ENCODE measurements around the gene PDXK.

Gene PDXK

DNA sequence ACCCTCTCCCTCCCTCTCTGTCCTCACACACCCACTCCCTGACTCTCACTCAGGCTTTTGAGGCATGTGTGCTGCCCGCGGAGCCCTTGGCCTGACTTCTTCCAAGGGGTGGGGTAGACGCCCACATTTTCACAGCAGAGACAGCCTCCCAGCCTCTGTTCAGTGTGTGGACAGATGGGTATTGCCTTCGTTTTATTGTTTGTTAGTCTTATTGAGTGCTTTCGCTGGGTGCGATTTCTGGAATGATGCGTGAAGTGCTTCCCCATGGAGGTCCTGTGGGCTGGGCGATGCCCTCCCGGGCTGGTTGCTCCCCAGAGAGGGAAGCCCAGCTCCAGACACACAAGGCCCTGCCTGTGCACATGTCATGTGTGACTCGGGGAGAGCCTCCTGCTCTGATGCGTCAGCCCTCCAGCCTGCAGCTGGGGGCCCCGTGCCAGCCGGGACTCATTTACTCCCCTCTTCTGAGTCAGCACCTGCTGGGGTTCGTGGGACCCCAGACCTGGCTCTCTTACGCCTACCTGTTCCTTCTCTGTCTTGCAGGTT lies 14.7 kb downstream of the PDXK start:
- TF ChIP-seq ZFP30 (CRISPR knock-in tag; IDR thresholded peaks at IDR 0.05) (no peak), TSHZ2 (CRISPR knock-in tag; IDR thresholded peaks at IDR 0.05) (no peak), SNAI2 (CRISPR knock-in tag; IDR thresholded peaks at IDR 0.05) (no peak), OSR1 (CRISPR knock-in tag; IDR thresholded peaks at IDR 0.05) (no peak), ISL1 (CRISPR knock-in tag; IDR thresholded peaks at IDR 0.05) (no peak), POU6F1 (CRISPR knock-in tag; IDR thresholded peaks at IDR 0.05; ENCODE audit: borderline replicate concordance, low read depth) (no peak), TCF4 (CRISPR knock-in tag; IDR thresholded peaks at IDR 0.05; ENCODE audit: borderline replicate concordance) (no peak), ZNF8 (CRISPR knock-in tag; IDR thresholded peaks at IDR 0.05) (no peak), RARB (CRISPR knock-in tag; IDR thresholded peaks at IDR 0.05) (no peak), PPARA (CRISPR knock-in tag; IDR thresholded peaks at IDR 0.05; ENCODE audit: borderline replicate concordance) (no peak), TOX (CRISPR knock-in tag; IDR thresholded peaks at IDR 0.05; ENCODE audit: borderline replicate concordance) (no peak), CSRNP3 (CRISPR knock-in tag; IDR thresholded peaks at IDR 0.05) (no peak), ZFP3 (CRISPR knock-in tag; IDR thresholded peaks at IDR 0.05) (no peak), GLIS3 (CRISPR knock-in tag; IDR thresholded peaks at IDR 0.05) (no peak), ZNF70 (CRISPR knock-in tag; IDR thresholded peaks at IDR 0.05) (no peak), ZC3H10 (CRISPR knock-in tag; IDR thresholded peaks at IDR 0.05) (no peak), CSDC2 (CRISPR knock-in tag; IDR thresholded peaks at IDR 0.05) (no peak), BACH2 (CRISPR knock-in tag; IDR thresholded peaks at IDR 0.05; ENCODE audit: borderline replicate concordance) (no peak)
- TF ChIP-seq, protein P1, sequence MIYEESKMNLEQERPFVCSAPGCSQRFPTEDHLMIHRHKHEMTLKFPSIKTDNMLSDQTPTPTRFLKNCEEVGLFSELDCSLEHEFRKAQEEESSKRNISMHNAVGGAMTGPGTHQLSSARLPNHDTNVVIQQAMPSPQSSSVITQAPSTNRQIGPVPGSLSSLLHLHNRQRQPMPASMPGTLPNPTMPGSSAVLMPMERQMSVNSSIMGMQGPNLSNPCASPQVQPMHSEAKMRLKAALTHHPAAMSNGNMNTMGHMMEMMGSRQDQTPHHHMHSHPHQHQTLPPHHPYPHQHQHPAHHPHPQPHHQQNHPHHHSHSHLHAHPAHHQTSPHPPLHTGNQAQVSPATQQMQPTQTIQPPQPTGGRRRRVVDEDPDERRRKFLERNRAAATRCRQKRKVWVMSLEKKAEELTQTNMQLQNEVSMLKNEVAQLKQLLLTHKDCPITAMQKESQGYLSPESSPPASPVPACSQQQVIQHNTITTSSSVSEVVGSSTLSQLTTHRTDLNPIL (CRISPR knock-in tag; IDR thresholded peaks at IDR 0.05; ENCODE audit: low read depth) = no peak
- no peak for ATAC-seq

DNA sequence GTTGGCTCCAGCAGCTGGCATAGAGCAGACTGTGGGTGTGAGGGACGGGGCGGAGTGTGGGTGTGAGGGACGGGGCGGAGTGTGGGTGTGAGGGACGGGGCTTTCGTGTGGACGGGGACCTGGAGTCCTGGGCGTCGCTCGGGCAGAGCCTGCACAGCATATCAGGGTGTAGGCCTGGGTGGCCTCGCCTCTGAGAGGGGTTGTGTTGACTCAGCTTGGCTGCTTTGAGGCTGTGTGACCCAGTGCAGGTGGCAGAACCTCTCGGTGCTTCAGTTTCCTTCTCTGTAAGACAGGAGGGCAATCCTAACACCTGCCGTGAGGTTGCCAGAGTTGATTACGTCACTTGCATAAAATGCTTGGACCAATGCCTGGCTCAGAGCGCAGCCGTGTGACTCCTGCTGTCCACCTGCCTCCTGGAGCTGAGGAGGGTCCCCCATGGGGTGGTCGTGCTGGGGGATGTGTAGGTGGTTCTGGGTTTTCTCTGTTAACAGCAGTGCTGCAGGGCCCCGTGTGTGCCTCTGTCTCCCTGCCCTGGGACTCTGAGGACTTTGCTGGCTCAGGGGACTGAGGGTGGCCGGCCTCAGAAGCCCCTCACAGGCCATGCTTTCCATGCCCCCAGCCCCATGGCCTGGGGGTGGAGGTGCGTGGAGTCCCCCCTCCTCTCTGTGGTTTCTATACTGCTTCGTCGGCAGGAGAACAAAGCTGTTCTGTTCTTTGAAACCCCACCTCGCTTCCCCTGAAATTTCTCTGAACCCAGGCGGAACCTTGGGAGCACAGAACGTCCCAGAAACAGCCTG lies 15.4 kb downstream of the PDXK start:
- TF ChIP-seq POU6F1 (CRISPR knock-in tag; IDR thresholded peaks at IDR 0.05; ENCODE audit: borderline replicate concordance, low read depth) = no peak
- no peak for TF ChIP-seq ESRRG (CRISPR knock-in tag; IDR thresholded peaks at IDR 0.05)
- TF ChIP-seq ZFP3 (CRISPR knock-in tag; IDR thresholded peaks at IDR 0.05) = no peak
- no peak for TF ChIP-seq BACH2 (CRISPR knock-in tag; IDR thresholded peaks at IDR 0.05; ENCODE audit: borderline replicate concordance)
- TF ChIP-seq PPARA (CRISPR knock-in tag; IDR thresholded peaks at IDR 0.05; ENCODE audit: borderline replicate concordance) = no peak
- TF ChIP-seq ISL1 (CRISPR knock-in tag; IDR thresholded peaks at IDR 0.05) = no peak
- no peak for TF ChIP-seq SNAI2 (CRISPR knock-in tag; IDR thresholded peaks at IDR 0.05)
- TF ChIP-seq GLIS3 (CRISPR knock-in tag; IDR thresholded peaks at IDR 0.05) = no peak
- TF ChIP-seq ARNTL (CRISPR knock-in tag; IDR thresholded peaks at IDR 0.05; ENCODE audit: borderline replicate concordance, low read depth) = no peak
- TF ChIP-seq, protein P1 (CRISPR knock-in tag; IDR thresholded peaks at IDR 0.05; ENCODE audit: low read depth) = no peak
- TF ChIP-seq ZC3H10 (CRISPR knock-in tag; IDR thresholded peaks at IDR 0.05) = no peak
- no peak for TF ChIP-seq CSDC2 (CRISPR knock-in tag; IDR thresholded peaks at IDR 0.05)
- TF ChIP-seq RARB (CRISPR knock-in tag; IDR thresholded peaks at IDR 0.05) = no peak
- TF ChIP-seq ZNF8 (CRISPR knock-in tag; IDR thresholded peaks at IDR 0.05) = no peak
- no peak for ATAC-seq

Data from SK-N-SH treated with all-trans-retinoic acid at 6 μM for 48 hours (cell line).